NCI-H1092 (cell line): ENCODE data around the gene DCC.

Source experiments
- DNase-seq: peaks from one replicate; lab custom pipeline; 2025; lab: John Stamatoyannopoulos, UW

The DCC gene

DNA sequence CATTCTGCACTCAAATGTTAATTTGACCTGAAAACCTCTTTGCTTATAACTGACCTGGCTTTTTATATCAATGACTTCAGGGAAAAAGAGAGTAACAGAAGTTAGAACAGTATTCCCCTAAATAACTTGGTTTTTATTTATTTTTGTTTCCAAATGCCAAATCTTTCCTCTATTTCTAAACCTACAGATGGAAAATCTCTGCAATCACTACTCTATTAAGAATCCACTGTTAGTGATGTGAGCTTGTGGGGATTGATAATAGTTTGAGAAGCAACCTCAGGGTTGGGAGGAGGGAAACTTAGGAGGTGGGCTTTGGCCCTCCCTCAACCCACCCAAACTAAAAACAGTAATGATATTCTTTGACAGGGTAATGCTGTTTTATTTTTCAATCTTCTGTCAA lies 351.8 kb downstream of the DCC start:
- no peak for DNase-seq

DNA sequence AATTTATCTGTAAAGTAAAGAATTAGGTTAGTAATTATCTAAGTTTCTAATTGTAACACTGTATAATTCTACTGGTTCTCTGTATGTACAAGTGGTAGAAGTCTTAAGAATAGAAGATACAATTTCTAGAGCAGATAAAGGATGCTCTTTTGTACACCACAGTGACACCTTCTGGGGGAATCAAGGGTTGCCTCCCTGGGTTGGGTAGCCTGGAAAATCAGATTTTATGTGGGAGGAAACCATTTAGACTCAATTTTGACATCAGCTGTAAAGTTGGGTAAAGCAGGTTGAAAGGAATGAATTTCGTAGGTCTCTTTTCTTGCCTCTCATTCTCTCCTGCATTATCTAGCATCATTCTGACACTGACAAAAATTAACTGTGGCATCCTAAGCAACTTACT lies 354.8 kb downstream of the DCC start:
- no peak for DNase-seq

DNA sequence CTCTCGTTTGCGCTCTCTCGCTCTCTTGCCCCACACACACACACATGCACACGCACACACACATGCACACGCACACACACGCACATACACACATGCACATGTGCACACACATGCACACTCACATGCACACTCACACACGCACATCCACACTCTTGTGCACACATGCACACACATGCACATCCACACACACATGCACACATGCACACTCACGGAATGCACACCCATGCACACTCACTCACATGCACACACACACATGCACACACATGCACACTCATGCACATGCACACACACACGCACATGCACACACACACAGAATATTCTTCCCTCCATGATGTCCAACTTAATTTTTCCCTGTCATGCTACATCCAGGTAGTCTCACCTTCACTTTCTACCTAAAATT lies 360.1 kb downstream of the DCC start:
- no peak for DNase-seq

DNA sequence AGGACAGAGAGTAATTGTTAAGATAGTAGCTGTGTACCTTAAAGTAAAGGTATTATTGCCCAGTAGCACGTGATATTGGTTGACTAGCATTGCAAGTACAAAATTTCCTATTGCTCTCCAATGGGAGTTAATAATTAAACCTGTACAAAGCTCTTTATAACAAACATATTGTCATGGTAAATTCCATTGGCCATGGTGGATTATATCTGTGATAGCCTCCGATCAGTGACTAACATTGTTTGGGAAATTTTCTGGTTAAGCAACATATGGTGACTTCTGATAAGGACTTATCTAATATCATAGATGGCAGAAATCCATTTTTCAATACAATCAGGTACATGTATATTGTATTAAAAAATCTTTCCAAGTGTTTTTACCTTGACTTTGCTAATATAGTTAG lies 360.8 kb downstream of the DCC start:
- DNase-seq: no peak

DNA sequence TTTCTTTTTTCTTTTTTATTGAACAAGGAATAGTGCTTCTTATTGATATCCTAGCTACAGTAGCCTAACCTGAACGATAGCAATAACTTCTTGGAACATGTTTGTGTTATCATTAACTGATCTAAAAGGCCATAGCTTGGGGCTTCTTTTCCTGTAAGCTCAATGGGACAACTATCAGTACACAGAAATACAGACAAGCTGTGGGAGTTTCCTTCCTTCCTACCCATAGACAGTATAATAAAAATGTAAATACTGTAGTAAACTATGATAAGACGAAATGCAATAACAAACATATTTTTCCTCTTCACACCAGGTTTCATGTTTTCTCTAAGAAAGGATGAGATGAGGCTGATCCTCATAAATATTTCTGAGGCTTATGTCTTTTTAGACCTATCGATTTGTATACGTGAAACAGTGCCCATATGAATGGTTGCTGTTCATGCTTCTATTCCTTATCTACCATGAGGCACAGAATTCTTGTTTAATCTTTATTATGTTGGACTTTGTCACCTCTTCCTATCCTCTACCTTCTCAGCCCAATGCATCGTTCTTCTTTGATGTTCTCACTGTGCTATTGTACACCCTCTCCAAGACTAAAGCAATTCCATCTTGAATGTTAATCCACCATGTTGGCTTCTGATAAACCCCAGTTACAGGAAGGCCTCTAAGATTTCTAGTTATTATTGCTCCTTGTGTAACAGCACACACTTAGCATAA lies 361.4 kb downstream of the DCC start:
- no peak for DNase-seq

DNA sequence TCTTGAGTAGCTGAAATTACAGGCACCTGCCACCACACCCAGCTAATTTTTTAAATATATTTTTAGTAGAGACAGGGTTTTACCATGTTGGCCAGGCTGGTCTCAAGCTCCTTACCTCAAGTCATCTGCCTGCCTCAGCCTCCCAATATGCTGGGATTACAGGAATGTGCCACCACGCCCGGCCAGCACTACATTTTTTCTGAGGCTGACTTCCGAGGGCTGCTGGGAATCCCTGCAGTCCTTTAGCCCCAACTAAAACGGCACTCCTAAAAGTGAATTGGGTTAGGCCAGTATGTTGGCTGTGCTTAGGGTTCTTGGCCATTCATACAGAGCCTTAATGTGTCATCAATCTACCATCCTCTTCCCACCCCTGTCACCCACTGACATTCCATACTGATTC lies 375.4 kb downstream of the DCC start:
- no peak for DNase-seq

DNA sequence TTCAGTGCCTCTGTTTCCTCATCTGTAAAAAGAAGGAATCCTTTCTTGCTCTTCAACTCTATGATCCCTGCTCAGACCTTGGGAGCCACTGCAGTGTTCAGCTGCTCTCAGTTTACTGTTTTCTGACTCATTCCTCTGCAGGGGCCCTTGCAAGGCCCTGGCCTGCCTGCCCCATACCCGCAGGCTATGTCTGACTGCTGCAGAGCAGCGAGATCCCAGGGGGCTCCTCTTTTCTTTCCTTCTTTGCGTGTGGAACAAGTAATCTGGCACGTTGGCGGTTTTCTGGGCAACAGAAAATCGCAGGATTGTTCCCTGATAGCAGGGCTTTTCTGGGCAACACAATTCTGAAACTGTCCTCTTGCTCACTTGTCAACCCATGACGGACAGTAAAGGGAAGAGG lies 376.0 kb downstream of the DCC start:
- DNase-seq: no peak

DNA sequence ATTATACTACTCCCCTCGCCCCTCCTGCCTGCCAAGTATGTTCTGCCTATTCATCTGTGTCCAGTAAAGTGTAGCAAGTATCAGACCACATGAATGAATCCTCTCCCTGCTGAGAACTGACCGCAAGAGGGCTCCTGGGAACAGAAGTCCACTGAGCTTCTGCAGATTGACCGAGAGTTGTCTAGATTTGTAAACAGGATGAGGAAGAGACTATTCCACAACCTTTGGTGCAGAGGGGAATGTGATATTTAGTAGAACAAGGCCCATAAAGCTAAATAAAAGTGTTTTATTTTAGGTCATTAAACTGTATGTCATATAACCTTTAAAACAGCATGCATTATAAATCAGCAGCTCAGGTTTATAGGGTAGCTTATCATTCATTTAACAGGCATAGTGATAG lies 377.0 kb downstream of the DCC start:
- no peak for DNase-seq

DNA sequence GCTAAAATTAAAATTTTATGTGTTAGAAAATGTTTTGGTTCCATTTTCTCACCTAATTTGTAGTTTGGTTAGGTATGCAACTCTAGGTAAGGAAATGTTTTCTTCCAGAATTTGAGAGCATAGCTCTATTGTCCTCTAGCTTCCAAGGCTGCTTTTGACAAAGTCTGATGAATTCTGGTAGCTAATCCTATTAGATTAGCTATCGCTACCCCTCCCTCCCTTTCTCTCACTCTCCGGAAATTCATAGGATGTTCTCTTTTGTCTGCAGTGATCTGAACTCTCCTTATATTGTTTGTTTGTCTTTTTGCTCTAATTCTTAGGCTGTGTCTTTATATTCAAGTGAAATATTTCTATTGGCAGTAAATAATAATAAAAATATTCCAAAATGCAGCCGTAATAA lies 382.9 kb downstream of the DCC start:
- DNase-seq: no peak

DNA sequence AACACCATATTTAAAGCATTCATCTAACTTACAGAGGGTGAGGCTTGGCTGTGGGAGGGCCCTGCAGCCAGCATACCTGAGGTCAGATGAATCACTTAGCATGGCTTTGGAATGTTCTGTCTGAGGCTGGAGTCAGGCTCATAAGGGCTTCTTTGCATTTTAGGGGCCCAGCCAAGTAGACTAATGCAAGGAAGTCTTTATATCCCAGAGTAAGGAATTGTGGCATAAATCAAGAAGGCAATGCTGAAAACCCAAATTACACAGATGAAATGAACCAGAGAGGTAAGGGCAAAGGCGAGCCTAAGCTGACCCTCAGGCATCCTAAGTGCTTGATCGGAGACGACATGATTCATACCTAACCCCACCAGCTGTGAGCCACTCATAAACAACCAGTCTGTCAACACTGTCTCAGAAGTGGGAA lies 383.6 kb downstream of the DCC start:
- DNase-seq: no peak

DNA sequence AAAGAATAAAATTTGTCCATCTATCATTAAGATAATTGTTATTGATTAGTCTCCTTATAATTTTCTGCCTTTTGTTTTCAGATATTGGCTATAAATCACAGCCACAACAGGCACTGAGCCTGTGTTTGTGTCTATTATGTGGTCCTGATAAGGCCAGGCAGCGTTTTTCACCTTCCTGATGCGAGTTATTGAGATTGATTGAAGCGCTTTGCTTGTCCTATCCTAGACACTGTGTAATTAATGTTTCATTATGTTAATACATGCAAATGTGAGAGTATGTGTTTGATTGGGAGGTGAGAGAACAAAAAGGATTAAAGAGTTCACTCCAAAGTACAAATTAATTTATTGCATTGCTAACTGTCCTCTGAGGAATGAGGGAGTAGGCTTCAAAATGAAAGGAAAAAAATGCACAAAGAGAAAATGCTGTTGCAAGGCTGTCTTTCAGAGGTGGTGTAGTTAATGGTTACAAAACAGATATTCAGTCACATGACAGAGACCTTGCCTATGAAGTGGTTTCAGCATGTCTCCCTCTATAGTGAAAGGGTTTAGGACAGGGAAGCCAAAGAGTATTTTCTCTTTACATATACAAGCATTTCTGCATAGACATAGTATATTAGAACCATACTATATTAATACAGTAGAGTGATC lies 391.1 kb downstream of the DCC start:
- no peak for DNase-seq

DNA sequence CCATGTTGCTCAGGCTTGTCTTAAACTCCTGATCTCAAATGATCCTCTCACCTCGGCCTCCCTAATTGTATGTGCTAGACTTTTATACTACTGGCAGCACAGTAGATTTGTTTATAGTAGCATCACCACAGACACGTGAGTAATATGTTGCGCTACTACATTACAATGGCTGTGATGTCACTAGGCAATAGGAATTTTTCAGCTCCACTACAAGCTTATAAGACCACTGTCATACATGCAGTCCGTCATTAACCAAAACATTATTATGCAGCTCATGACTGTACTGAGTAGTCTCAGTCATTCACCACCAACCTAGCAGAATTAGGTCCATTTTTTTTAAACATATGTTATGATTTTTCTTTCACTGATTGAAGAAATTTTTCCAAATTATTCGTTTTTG lies 398.9 kb downstream of the DCC start:
- no peak for DNase-seq

DNA sequence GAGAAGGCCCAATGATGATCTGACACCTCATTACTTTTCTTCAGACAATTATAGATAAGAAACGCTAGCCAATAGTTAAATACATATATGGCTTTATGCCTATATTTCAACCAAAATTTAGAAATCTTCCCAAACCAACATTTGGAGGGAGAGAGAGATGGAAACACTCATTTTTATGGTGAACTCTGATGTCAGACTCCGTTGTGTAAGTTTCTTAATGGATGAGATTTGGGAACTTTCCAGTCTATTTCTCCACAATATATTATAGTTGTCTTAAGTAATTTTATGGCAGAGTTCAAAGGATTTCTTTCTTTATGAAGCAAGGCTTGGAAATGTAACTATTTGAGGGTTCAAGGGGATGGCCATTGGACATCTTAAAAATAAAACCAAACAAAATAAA lies 407.0 kb downstream of the DCC start:
- DNase-seq: no peak

DNA sequence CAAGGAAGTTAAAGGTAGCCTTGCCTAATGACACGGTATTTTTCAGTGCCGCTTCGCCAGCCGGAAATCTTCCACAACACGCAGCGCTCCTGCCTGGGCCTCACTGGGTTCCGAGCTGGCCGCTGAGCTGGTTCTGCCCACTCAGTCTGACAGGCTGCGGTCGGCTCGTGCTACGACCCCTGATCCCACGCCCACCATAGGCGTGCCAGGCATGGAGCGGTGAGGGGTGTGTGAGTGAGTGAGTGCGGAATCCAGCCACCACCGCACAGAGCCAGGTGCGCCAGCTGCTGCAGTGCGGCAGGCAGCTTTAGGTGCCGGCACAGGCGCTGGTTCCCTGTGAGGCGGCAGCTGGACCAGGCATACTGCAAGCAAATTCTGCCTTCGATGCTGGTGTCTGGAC lies 407.9 kb downstream of the DCC start:
- no peak for DNase-seq

DNA sequence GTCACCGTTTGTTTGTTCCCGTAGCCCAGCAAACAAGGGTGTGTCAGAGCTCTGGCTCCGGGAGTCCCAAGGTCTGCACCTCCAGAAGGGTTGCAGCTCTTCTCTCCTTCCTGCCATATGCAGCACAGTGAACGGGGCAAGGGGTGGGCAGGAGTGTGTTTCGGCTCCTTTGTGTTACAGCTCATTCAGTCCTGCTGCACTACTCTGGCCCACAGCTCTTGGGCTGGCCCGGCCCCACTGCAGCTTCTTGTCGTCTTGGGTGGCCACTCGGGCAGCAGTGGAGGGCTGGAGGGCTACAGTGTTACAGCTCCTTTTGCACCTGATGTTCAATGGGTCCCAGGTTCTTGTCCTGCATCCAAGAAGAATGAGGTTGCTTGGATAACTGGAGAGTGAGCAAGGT lies 408.3 kb downstream of the DCC start:
- no peak for DNase-seq

DNA sequence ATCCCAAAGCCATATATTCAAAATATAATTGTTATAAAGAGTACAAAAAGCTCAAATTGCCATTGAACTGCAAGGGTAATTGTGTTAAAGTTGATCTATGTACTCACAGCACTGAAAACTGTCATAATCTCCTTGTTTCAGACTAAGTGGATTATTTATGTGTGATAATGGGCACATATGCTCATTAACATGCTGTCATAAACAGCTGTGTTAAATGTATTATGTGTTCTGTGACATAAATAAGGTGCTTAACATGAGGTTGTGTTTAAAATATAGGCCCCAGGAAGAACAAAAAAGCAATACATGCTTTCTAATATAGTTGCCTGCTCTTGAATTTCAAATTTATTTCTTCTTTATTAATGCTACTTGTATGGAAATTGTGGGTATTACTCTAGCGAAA lies 409.5 kb downstream of the DCC start:
- no peak for DNase-seq

DNA sequence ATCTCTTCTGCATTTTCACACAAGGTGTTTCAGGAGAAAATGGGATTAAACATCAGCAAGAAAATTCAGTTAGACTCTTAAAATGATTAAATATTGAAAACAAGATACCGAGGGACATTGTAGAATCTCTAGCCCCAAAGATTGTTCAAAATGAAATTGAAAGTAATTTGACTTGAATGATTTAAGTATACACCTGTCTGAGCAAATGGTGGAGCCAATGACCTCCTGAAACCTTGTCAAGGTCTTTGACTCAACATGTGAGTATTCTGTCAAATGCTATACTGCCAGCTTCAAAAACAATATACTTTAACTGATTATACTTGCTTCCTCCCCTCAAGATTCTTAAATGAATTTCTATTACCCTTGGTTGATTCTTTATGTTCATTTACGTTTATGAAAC lies 411.0 kb downstream of the DCC start:
- no peak for DNase-seq

DNA sequence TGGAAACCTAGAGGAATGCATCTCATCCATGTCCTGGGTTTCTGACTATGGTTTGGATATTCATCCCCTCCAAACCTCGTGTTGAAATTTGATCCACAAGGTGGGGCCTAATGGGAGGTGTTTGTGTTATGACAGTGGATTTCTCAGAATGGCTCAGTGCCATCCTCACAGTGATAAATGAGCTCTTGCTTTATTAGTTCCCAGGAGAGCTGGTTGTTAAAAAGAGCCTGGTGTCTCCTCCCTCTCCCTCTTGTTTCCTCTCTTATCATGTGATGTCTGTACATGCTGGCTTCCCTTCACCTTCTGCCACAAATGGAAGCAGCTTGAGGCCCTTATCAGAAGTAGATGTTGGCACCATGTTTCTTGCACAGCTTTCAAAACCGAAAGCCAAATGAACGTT lies 424.3 kb downstream of the DCC start:
- no peak for DNase-seq

DNA sequence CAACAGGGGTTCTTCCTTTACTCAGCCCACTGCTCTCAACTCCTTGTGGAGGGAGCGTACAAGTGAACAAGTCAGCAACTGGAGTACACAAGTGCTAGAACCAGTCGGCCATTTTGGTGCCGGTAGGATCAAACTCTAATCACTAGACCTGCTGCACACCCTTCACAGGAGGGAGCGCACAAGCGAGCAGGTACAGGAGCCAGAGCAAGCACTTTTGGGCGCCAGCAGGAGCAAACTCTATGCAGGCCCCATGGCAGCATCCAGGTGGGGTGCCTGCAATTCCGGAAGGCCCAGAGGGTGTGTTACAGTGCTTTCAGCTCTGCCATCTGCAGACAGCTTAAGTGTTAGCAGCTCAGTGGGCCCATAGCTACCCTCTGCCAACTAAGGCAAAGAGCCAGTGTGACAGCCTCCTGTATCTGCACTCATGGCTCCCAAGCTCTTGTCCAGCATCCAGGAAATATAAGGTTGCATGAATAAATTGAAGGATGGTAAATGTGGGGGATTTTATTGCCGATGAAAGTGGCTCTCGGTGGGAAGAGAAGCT lies 426.1 kb downstream of the DCC start:
- no peak for DNase-seq

DNA sequence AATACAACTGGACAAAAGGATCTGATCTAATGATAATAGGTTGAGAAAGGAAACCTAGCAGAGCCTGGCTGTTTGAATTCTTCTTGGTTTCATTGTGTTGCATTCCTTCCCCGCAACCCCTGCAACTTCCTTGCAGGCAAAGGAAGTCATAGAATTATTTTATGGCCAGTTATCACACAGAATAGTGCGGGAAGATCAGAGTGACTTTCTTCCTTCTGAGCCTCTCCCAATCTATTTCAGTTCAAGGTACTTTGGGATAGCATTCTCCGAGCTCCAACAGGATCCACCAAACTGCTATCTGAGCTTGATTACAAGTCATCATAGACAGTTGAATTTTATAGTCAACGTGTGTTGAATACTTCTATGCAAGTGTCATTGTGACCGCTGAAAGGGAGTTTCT lies 441.1 kb downstream of the DCC start:
- no peak for DNase-seq

DNA sequence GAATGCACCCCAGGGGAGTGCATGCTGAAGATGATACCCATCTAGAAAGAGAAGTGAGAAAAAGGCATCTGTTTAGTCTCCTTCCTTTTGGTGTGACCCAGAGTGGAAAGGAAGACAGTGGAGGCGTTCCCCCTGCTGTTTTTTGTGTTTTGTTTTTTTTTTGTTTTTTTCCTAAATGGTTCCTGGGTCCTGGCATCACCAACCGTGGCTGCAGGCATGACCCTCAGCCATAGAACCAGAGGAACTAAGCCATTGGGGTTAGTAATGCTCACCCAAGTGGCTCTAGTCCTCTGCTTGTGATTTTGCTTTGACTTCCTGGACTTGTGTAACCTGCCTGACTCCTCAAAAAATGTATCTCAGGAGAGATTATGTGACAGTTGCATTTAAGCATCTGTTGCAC lies 451.3 kb downstream of the DCC start:
- no peak for DNase-seq

DNA sequence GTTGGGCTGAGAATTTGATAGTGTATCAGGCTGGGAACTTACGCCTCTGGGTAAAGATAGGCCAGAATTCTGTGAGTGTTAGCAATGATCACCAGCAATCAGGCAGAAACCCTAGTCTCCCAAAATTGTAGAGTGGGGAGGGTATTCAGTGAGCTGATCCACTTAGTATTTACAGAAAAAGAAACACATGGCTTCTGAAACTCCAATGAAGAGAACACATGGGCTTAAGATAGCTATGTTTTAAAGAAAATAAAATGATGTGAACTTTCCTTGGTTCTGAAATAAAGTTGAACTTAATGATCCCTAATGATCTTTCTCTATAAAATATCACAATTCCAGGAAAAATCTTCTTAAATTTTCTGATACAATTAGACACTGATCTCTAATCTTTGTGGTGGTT lies 472.8 kb downstream of the DCC start:
- DNase-seq: no peak

DNA sequence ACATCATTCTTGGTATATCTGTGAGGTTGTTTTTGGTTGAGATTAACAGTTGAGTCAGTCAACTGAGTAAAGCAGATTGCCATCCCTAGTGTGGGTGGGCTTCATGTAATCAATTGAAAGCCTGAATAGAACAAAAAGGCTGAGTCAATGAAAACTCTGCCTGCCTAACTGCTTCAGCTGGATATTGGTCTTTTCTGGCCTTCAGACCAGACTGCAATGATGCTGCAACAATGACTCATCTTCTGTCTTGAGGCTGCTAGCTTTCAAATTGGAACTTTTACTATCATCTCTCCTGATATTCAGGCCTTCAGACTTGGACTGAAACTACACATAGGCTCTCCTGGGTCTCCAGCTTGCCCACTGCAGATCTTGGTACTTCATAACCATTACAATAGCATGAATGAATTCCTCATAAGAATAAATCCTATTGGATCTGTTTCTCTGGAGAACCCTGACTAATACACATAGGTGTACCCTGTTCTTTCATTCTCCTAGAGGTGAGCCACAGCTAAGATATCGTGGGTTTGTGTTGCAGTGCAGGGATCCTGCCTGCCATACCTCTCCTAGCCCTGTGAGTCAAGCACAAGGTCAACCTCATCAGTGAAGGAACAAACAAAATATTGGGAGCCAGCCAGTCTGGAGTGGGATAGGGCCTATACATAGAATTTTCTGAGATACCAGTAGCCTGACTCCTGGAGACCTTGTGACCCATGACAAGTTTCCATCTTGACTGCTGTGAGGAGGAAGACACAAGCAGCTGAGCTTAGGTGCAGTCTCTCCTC lies 473.8 kb downstream of the DCC start:
- no peak for DNase-seq
